ENCODE measurements around the gene ARHGAP31. TPM values are rescaled to one million over a fixed set of nuclear protein-coding genes. Genes with fewer than 3 reads are reported as not detected.

ARHGAP31 gene
- total and polyA plus RNA-seq, 2 of the 8 experiments (the other 6 are each of a cell fraction or from before 2014, with no cell fraction given), result 1.1 to 7.6 TPM

Small RNA genes lying within 50 kb of the gene (small RNA-seq; reads per million reads assigned to genes)
- not detected for gene RNU6-1127P (ENCODE audit: insufficient read depth)

Other genes starting within 250 kb of the ARHGAP31 start
- not detected in 2 replicates for gene TEX55, start 148.2 kb upstream of the ARHGAP31 start, total RNA-seq (2021; fragmentation: NEBNext Ultra II Directional; extraction: Animal tissue kit (Norgen Biotek cat#: 25700))
- gene TEX55, start 148.2 kb upstream of the ARHGAP31 start, polyA plus RNA-seq (2011; rRNA removed), result not detected in 2 replicates
- gene UPK1B, start 120.8 kb upstream of the ARHGAP31 start, total RNA-seq (2021; fragmentation: NEBNext Ultra II Directional; extraction: Animal tissue kit (Norgen Biotek cat#: 25700)), result 0.29 and 0.67 TPM in 2 replicates
- gene UPK1B, start 120.8 kb upstream of the ARHGAP31 start, polyA plus RNA-seq (2011; rRNA removed), result 0.41 and 0.68 TPM in 2 replicates
- 44.7 and 56.5 TPM in 2 replicates for gene B4GALT4, start 53.5 kb upstream of the ARHGAP31 start, total RNA-seq (2021; fragmentation: NEBNext Ultra II Directional; extraction: Animal tissue kit (Norgen Biotek cat#: 25700))
- 12.9 and 14.6 TPM in 2 replicates for gene B4GALT4, start 53.5 kb upstream of the ARHGAP31 start, polyA plus RNA-seq (2011; rRNA removed)
- gene TMEM39A, start 169.2 kb downstream of the ARHGAP31 start, total RNA-seq (2021; fragmentation: NEBNext Ultra II Directional; extraction: Animal tissue kit (Norgen Biotek cat#: 25700)), result 36.1 and 43.7 TPM in 2 replicates
- gene TMEM39A, start 169.2 kb downstream of the ARHGAP31 start, polyA plus RNA-seq (2011; rRNA removed), result 17.3 and 26.8 TPM in 2 replicates
- gene POGLUT1, start 174.6 kb downstream of the ARHGAP31 start, total RNA-seq (2021; fragmentation: NEBNext Ultra II Directional; extraction: Animal tissue kit (Norgen Biotek cat#: 25700)), result 18.5 and 18.6 TPM in 2 replicates
- 4.7 and 7.0 TPM in 2 replicates for gene POGLUT1, start 174.6 kb downstream of the ARHGAP31 start, polyA plus RNA-seq (2011; rRNA removed)
- gene TIMMDC1, start 204.2 kb downstream of the ARHGAP31 start, total RNA-seq (2021; fragmentation: NEBNext Ultra II Directional; extraction: Animal tissue kit (Norgen Biotek cat#: 25700)), result 128 and 130 TPM in 2 replicates
- gene TIMMDC1, start 204.2 kb downstream of the ARHGAP31 start, polyA plus RNA-seq (2011; rRNA removed), result 80.7 and 96.8 TPM in 2 replicates

All from H1 (cell line).